GM12878 (cell line): Measurements from ENCODE around the gene SELENOS. TPM values are rescaled to one million over a fixed set of nuclear protein-coding genes. Genes with fewer than 3 reads are reported as not detected.

Experiments
- ATF3 ChIP-seq: IDR thresholded peaks from 2 replicates; pipeline ENCODE4 v1.6.1; 2011; ENCODE audit warnings: low read depth, mild to moderate bottlenecking, low read length, moderate library complexity, borderline replicate concordance; ENCODE audit errors: extremely low read depth
- CTCF ChIP-seq, 3 experiments: IDR thresholded peaks in 2 of 3; conservative IDR thresholded peaks in 1 of 3; 2 replicates each; pipeline ENCODE4 v1.5.1; 2011; ENCODE audit warnings: low read depth in 3 of 3, low read length in 3 of 3, mild to moderate bottlenecking in 3 of 3, control low read depth in 2 of 3, moderate library complexity in 2 of 3, inconsistent platforms in 1 of 3, mixed read lengths in 1 of 3; ENCODE audit not compliant: control insufficient read depth in 2 of 3, insufficient read depth in 1 of 3; ENCODE audit errors: extremely low read depth in 1 of 3
- CUX1 ChIP-seq: IDR thresholded peaks from 2 replicates; pipeline ENCODE4 v1.6.1; 2012; ENCODE audit warnings: improper control_type of control experiment, low read depth, low read length; ENCODE audit not compliant: insufficient replicate concordance
- NBN ChIP-seq: fragments of 450-650 bp; IDR thresholded peaks from 2 replicates; pipeline ENCODE4 v1.6.1; 2016
- NFYB ChIP-seq: IDR thresholded peaks from 2 replicates; pipeline ENCODE4 v1.6.1; 2011; ENCODE audit warnings: low read depth, mild to moderate bottlenecking, low read length, improper control_type of control experiment, moderate library complexity; ENCODE audit not compliant: insufficient read depth
- SKIL ChIP-seq: fragments of 450-650 bp; IDR thresholded peaks from 2 replicates; pipeline ENCODE4 v1.6.1; 2017; ENCODE audit warnings: mild to moderate bottlenecking, low read depth, inconsistent platforms; ENCODE audit not compliant: poor library complexity, severe bottlenecking
- SMC3 ChIP-seq: IDR thresholded peaks from 2 replicates; pipeline ENCODE4 v1.6.1; 2011; ENCODE audit warnings: low read length, improper control_type of control experiment, borderline replicate concordance
- polyA plus RNA-seq, 11 experiments: library from polyadenylated mRNA; depleted of rRNA in 4 of 11; unstranded in 6 of 11; stranded (reverse) in 5 of 11; fragments of >200 nt; fragmentation: Nextera tagmentation in 4 of 11; fragmentation: Illumina TruSeq in 1 of 11; extraction: Ambion mirVana in 4 of 11; extraction: Trizol in 1 of 11; gene quantifications; 1 replicate in 1 of 11; 2 replicates in 10 of 11; pipeline versions ENCODE4 v1.2.1 to v1.2.3, GENCODE V29; 2011 to 2016; ENCODE audit warnings: inconsistent platforms in 2 of 11, missing spikeins in 2 of 11, low read depth in 1 of 11
- total RNA-seq, 4 experiments: library from RNA; depleted of rRNA in 3 of 4; stranded (reverse); fragments of >200 nt in 3 of 4; fragmentation: Illumina TruSeq in 1 of 4; extraction: Trizol in 1 of 4; gene quantifications; 2 replicates each; pipeline versions ENCODE4 v1.2.1 to v1.2.3, GENCODE V29; 2013 to 2021

The SELENOS gene
- total and polyA plus RNA-seq, 10 of the 15 experiments (the other 5 are each of a cell fraction or from before 2014, with no cell fraction given), result 25.8 to 90.1 (median 37.3) TPM

GRCh38 chr15:101264911-101265641 is 12.2 kb downstream of the SELENOS start (continued):
- TF ChIP-seq NFYB (no peak), NBN (peak; percentile 78; the same call in 1 of the 2 replicates), CUX1 (peak; percentile 48), SKIL (peak; percentile 80), ATF3 (no peak), CTCF (IDR thresholded peaks at IDR 0.05 in 2 of 3, conservative IDR thresholded peaks at IDR 0.05 in 1 of 3; ENCODE audit: control insufficient read depth in 2 of 3, extremely low read depth in 1 of 3, insufficient read depth in 1 of 3, low read depth in 3 of 3, low read length in 3 of 3) (no peak), SMC3 (no peak)
